ENCODE measurements around the gene BRDT. TPM values are rescaled to one million over a fixed set of nuclear protein-coding genes. Genes with fewer than 3 reads are reported as not detected.
"Not testable (repeated sequence)": the region's sequence is repeated elsewhere in the genome, so short reads cannot be mapped to it uniquely, and the experiment has no call there.

Gene BRDT
- total and polyA plus RNA-seq, 2 donors = not detected

GRCh38 chr1:92017656-92018055 is 68.5 kb downstream of the BRDT start:
- Histone ChIP-seq H3K4me1 (ENCODE audit: insufficient read depth) (no peaks in the 10 kb centered on the region), H3K4me3 (ENCODE audit: low read depth, low read length) (no peak overlapping the region), H3K27ac (ENCODE audit: low read depth) (no peak overlapping the region), H3K36me3 (ENCODE audit: insufficient read depth) (no peaks in the 10 kb centered on the region)
- WGBS = 78% methylated on average over 2 of the region's 2 CpGs
- DNase-seq (ENCODE audit: extremely low spot score) = no peak

DNA sequence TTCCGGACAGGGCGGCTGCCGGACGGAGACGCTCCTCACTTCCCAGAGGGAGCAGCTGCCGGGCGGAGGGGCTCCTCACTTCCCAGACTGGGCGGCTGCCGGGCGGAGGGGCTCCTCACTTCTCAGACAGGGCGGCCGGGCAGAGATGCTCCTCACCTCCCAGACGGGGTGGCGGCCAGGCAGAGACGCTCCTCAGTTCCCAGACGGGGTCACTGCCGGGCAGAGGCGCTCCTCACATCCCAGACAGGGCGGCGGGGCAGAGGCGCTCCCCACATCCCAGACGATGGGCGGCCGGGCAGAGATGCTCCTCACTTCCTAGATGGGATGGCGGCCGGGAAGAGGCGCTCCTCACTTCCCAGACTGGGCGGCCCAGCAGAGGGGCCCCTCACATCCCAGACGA is 76.8 kb downstream of the BRDT start:
- 96% methylated on average over 29 of the region's 29 CpGs for WGBS
- not testable (repeated sequence) for H3K36me3 ChIP-seq (ENCODE audit: insufficient read depth); H3K27ac ChIP-seq (ENCODE audit: low read depth); H3K4me1 ChIP-seq (ENCODE audit: insufficient read depth); DNase-seq (ENCODE audit: extremely low spot score); H3K4me3 ChIP-seq (ENCODE audit: low read depth, low read length)

GRCh38 chr1:92026806-92027205 is 77.6 kb downstream of the BRDT start:
- no peak overlapping the region for H3K4me3 ChIP-seq (ENCODE audit: low read depth, low read length)
- no peak overlapping the region for H3K27ac ChIP-seq (ENCODE audit: low read depth)
- 92% methylated on average over 9 of the region's 9 CpGs for WGBS
- no peaks in the 10 kb centered on the region for H3K36me3 ChIP-seq (ENCODE audit: insufficient read depth)
- H3K4me1 ChIP-seq (ENCODE audit: insufficient read depth) = no peaks in the 10 kb centered on the region
- DNase-seq (ENCODE audit: extremely low spot score) = no peak

DNA sequence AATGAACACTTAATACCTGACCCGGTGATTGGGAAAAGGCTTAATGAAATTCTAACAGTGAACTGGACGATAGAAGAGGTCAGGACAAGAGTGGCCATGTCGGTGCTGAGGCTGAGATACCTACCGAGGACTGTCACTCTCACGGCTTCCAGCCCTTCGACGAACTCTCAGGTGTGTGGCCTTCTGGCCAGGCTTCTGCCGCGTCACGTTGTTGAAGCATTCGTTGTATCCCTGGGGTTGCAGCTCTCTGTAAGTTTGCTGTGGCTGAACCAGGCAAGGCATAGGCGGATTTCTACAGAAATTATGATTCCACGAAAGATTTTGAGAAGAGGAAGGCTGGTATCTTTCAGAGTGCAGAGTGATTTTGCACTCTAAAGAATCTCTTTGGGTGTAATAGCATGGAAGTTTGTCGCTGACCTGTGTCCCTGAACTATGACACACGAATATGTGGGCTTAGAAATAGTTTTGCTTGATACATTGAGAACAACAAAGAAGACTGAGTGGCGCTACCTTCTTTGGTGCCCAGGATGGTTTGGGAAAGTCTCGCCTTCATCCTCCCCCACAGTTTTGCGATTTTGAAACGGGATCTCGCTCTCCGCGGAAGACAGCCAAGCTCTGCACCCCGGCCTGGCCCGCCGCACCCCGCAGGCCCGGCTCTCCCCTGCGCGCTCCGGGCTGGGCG is 80.2 kb downstream of the BRDT start:
- H3K4me1 ChIP-seq (ENCODE audit: insufficient read depth) = no peaks in the 10 kb centered on the region
- peak overlapping the region; percentile 56 for H3K4me3 ChIP-seq (ENCODE audit: low read depth, low read length)
- DNase-seq (ENCODE audit: extremely low spot score) = no peak
- WGBS = 40% methylated on average over 31 of the region's 31 CpGs
- H3K36me3 ChIP-seq (ENCODE audit: insufficient read depth) = no peaks in the 10 kb centered on the region
- H3K27ac ChIP-seq (ENCODE audit: low read depth) = no peak overlapping the region

DNA sequence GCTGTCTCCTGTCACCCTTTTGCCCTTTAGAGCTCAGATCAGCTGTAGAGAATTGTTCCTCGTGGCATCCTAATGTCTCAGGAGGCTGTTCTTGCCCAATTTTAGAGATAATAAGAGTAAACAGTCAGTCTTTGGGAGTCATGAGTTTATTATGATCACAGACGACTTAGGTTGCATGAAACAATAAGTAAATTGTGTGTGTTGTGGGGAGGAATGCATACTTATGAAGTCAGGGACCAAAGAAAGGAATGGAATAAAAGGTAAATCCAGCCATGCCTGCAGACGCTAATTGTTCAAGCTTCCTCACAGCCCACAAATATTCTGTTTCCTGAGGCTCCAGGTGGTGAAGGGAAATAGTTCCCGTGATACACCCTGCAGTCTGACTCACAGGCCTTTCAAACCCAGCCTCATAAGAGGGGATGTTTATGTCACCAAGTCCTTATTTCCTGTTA is 81.5 kb downstream of the BRDT start:
- Histone ChIP-seq H3K36me3 (ENCODE audit: insufficient read depth) (no peaks in the 10 kb centered on the region), H3K4me3 (ENCODE audit: low read depth, low read length) (no peak overlapping the region), H3K4me1 (ENCODE audit: insufficient read depth) (no peaks in the 10 kb centered on the region), H3K27ac (ENCODE audit: low read depth) (no peak overlapping the region)
- WGBS = 51% methylated on average over 4 of the region's 4 CpGs
- no peak for DNase-seq (ENCODE audit: extremely low spot score)

DNA sequence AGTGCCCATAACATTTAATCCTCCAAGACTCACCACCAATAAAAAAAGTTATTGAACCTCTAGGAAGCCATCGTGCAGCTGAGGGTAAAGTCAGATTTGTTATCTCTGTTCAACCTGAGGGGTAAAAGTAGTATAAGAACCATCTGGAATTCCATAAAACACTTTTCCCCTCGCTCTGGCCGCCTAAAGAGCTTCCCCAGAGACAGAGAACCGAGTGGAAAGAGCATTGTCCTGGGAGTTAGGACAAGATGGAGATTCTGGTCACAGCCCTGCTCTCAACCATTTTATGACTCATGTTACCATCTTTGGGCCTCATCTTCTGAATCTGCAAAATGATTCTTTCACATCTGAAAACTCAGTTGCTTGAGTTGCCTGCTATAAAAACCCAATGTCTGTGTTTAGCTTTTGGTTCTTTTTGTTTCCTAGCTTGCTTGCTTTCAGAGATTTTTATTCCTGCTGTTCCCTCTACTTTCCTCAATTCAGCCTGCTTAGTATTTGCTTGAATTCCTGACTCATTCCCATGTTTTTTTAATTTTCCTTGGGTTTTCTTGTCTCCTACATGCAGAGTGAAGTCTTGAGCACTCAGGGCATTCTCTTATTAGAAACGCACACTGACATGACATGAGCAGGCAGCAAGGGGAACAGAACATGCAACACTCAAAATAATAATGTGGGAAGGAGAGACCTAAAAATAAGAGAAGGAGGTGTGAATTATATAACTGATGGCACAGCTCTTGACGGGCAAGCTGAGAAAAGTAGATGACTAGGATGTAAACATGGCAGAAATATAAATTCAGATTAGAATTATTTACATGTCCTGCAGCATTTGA is 82.3 kb downstream of the BRDT start:
- DNase-seq (ENCODE audit: extremely low spot score) = no peak
- no peaks in the 10 kb centered on the region for H3K4me1 ChIP-seq (ENCODE audit: insufficient read depth)
- H3K4me3 ChIP-seq (ENCODE audit: low read depth, low read length) = no peak overlapping the region
- H3K36me3 ChIP-seq (ENCODE audit: insufficient read depth) = no peaks in the 10 kb centered on the region
- H3K27ac ChIP-seq (ENCODE audit: low read depth) = no peak overlapping the region
- 80% methylated on average over 6 of the region's 6 CpGs for WGBS

DNA sequence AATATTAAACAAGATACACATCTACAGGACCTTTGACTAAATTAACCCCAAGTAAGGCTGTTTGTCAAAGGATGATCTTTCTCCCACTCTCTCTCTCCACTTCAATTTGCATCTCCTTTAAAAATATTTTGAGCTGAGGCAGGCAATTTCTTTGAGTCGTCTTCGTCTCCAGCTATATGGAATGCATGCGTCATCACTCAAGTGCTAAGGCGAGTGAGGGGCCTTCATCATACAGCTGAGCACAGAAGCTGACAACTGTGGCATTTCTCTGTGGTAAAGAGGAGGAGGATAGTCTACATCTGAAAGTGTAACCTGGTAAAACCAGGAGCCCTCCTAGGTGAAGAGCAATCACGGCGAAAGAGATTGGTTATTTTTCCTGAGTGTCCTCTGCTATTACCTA is 88.2 kb downstream of the BRDT start:
- H3K27ac ChIP-seq (ENCODE audit: low read depth) = no peak overlapping the region
- no peaks in the 10 kb centered on the region for H3K4me1 ChIP-seq (ENCODE audit: insufficient read depth)
- no peak overlapping the region for H3K4me3 ChIP-seq (ENCODE audit: low read depth, low read length)
- 67% methylated on average over 6 of the region's 6 CpGs for WGBS
- H3K36me3 ChIP-seq (ENCODE audit: insufficient read depth) = no peaks in the 10 kb centered on the region
- no peak for DNase-seq (ENCODE audit: extremely low spot score)

- H3K36me3 ChIP-seq (ENCODE audit: insufficient read depth) = no peaks in the 10 kb centered on the region
- no peaks in the 10 kb centered on the region for H3K4me1 ChIP-seq (ENCODE audit: insufficient read depth)
- H3K27ac ChIP-seq (ENCODE audit: low read depth) = no peak overlapping the region
- H3K4me3 ChIP-seq (ENCODE audit: low read depth, low read length) = no peak overlapping the region
- no peak for DNase-seq (ENCODE audit: extremely low spot score)
- 92% methylated on average over 2 of the region's 2 CpGs for WGBS
Observed at GRCh38 chr1:92038695-92039346, 89.6 kb downstream of the BRDT start.

DNA sequence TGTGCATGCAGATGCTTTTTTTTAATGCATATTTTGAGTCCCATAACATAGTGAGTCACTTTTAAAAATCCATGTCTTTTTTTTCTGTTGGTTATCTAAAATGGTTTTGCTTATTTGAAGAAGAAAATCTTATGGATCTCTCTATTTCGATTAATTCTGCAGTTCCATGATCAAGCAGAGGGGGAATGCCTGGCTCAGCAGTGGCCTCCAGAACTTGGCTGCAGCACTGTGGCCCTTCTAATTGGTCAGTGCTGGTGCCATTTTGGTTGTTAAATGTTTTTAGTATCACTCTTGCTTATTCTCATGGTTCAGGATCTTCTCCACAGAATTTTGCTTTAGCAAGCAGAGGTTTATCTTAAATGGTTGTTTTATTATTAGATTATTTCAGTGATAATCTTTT is 91.8 kb downstream of the BRDT start:
- no peak for DNase-seq (ENCODE audit: extremely low spot score)
- Histone ChIP-seq H3K4me1 (ENCODE audit: insufficient read depth) (no peaks in the 10 kb centered on the region), H3K27ac (ENCODE audit: low read depth) (no peak overlapping the region), H3K36me3 (ENCODE audit: insufficient read depth) (no peaks in the 10 kb centered on the region), H3K4me3 (ENCODE audit: low read depth, low read length) (no peak overlapping the region)
- WGBS = 61% methylated on average over 1 of the region's 1 CpG

GRCh38 chr1:92043621-92044020 is 94.4 kb downstream of the BRDT start:
- WGBS = 74% methylated on average over 5 of the region's 5 CpGs
- H3K36me3 ChIP-seq (ENCODE audit: insufficient read depth) = no peaks in the 10 kb centered on the region
- DNase-seq (ENCODE audit: extremely low spot score) = no peak
- no peak overlapping the region for H3K27ac ChIP-seq (ENCODE audit: low read depth)
- H3K4me1 ChIP-seq (ENCODE audit: insufficient read depth) = no peaks in the 10 kb centered on the region
- no peak overlapping the region for H3K4me3 ChIP-seq (ENCODE audit: low read depth, low read length)

- Histone ChIP-seq H3K27ac (ENCODE audit: low read depth) (no peak overlapping the region), H3K4me3 (ENCODE audit: low read depth, low read length) (no peak overlapping the region), H3K4me1 (ENCODE audit: insufficient read depth) (no peaks in the 10 kb centered on the region), H3K36me3 (ENCODE audit: insufficient read depth) (no peaks in the 10 kb centered on the region)
- 90% methylated on average over 2 of the region's 2 CpGs for WGBS
- DNase-seq (ENCODE audit: extremely low spot score) = no peak
Observed at GRCh38 chr1:92045766-92046495, 96.7 kb downstream of the BRDT start.

DNA sequence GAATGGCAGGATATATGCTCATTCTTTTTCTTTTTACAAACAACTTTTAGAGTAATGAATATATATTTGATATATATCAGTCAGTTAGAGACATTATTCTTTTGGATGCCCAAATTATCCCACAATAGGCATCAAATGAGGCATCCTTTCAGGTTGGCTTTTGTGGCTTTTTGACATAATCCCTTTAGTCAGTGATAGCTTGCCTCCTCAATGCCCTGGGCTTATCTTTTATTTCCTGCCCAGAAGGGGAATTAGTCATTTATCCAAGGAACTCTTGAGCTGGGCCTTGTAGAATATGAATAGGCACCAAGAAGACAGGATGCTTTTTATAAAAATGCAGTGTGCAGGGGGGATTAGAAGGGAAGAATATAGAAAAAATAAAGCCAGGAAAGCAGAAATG is 102.7 kb downstream of the BRDT start:
- H3K4me1 ChIP-seq (ENCODE audit: insufficient read depth) = no peaks in the 10 kb centered on the region
- H3K36me3 ChIP-seq (ENCODE audit: insufficient read depth) = no peaks in the 10 kb centered on the region
- H3K27ac ChIP-seq (ENCODE audit: low read depth) = no peak overlapping the region
- no peak for DNase-seq (ENCODE audit: extremely low spot score)
- no peak overlapping the region for H3K4me3 ChIP-seq (ENCODE audit: low read depth, low read length)

Data from urinary bladder (tissue), 4 donors.